WTC11 (cell line): ENCODE data around the gene PCP2.

Source experiments
- ATF3 ChIP-seq: sonication (generic); formaldehyde crosslinking; conservative IDR thresholded peaks from 2 replicates; pipeline ENCODE4 v1.8.1; 2022; ENCODE audit warnings: mild to moderate bottlenecking, missing genetic modification reagents
- CTCF ChIP-seq: fragments of 200-600 bp; IDR thresholded peaks from 2 replicates; pipeline ENCODE4 v1.8.0; 2022; ENCODE audit warnings: antibody characterized with exemption
- ZNF263 ChIP-seq: sonication (generic); formaldehyde crosslinking; IDR thresholded peaks from 2 replicates; pipeline ENCODE4 v1.8.1; 2022; ENCODE audit warnings: low read depth, mild to moderate bottlenecking, moderate library complexity, missing genetic modification reagents

- no peak for TF ChIP-seq ZNF263 (CRISPR knock-in tag)
- TF ChIP-seq CTCF = no peak
- no peak for TF ChIP-seq ATF3 (CRISPR knock-in tag)
These were observed 14.9 kb upstream of the PCP2 start for GRCh38 chr19:7648265-7649014.
